SH-SY5Y (cell line): ENCODE measurements around the gene DMRTC1.
"Not testable (repeated sequence)": the region's sequence is repeated elsewhere in the genome, so short reads cannot be mapped to it uniquely, and the experiment has no call there.

Experiments
- GATA2 ChIP-seq: IDR thresholded peaks from 2 replicates; pipeline ENCODE4 v1.6.1; 2011; ENCODE audit warnings: mild to moderate bottlenecking, low read depth, low read length
- GATA3 ChIP-seq: IDR thresholded peaks from 2 replicates; pipeline ENCODE4 v1.6.1; 2011; ENCODE audit warnings: low read depth, mild to moderate bottlenecking, low read length, moderate library complexity

DMRTC1 gene, protein sequence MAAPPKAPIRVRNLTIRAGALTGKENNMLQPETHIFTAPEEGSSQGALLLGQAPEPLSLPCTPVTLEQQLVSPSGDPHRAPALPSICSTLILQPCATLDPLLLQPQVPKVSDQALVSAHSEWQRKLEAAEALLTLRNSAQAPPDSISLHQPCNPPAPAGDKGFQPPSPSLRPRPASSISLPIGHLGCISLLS

DNA sequence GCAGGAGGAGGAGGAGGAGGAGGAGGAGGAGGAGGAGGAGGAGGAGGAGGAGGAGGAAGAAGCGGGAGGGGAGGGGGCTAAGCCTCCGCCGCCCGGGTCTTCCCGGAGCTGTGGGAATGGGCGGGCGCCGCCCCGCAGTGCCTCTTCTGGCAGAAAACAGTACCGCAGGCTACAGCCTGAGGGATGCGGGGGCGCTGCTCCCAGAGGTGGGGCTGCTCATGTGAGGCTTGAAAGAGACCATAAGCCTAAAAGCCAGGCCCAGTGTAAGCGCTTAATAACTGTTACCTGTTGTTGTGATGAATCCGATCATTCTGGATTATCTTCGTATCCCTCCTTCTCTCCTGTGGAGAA is at the start of gene DMRTC1:
Gene DMRTC1, minus strand, starts transcription at position 19 of the 351 bp plus-strand sequence. CDS start 68,143 bp downstream, outside the sequence.
- TF ChIP-seq GATA3, GATA2: not testable (repeated sequence)

GRCh38 chrX:72937906-72938305 is 5.7 kb downstream of the DMRTC1 start, which contains the start of gene FAM236A:
Gene FAM236A (plus strand): TSS chrX:72938206. CDS start chrX:72938263, 57 bp downstream.
- TF ChIP-seq GATA3, GATA2: not testable (repeated sequence)

DNA sequence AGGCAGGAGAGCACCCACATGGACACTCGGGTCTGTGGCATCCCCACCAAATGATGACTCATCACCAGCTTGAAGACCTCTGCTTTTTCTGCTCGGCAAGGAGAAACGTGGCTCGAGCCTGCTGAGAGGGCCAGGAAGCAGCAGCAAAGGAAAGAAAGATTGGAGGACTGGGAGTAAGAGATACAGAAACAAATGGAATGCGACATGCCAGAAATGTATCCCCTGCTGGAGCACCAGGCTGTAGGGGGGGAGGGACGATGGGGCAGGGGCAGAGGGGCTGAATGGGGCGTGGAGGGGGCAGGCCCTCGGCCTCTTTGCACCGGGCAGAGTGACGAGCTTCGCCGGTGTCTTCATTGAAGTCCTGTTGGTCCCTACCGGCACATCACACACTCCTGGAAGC is 31.3 kb downstream of the DMRTC1 start, which contains the start of gene FAM236C:
Gene FAM236C, plus strand, starts transcription at position 301 of the 400 bp plus-strand sequence. CDS start 100 bp downstream, outside the sequence.
- not testable (repeated sequence) for TF ChIP-seq GATA2, GATA3
